OCI-LY3 (cell line): ENCODE measurements around the gene TLCD3B.

Experiments
- EZH2phosphoT487 ChIP-seq: fragments of 200-600 bp; shearing (Covaris generic); IDR thresholded peaks from 2 replicates; pipeline ENCODE4 v1.6.1; 2018; ENCODE audit warnings: antibody characterized with exemption, mixed run types, low read depth
- TF ChIP-seq, protein P1 (sequence below): fragments of 200-600, 300-600 bp; sonication (generic); IDR thresholded peaks from 2 replicates; pipeline ENCODE4 v1.5.1; 2014; ENCODE audit warnings: antibody characterized with exemption, low read length, low read depth

DNA sequence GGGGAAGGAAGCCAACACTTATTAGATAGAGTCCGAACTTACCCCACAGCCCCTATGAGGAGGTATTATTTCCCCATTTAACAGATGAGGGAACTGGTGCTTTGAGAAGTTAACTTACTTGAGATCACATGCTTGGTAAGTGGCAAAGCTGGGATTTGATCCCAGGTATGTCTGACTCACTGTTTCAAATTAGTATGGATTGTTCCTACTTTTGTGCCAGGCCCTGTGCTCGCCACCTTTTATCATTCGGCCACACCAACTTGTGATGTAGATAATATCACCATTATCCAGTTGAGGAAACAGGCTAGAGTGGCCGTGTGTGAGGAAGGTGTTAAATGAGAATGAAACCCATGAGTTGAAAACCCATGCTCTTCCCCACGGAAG, 46.3 kb downstream of the TLCD3B start:
- TF ChIP-seq, protein P1, sequence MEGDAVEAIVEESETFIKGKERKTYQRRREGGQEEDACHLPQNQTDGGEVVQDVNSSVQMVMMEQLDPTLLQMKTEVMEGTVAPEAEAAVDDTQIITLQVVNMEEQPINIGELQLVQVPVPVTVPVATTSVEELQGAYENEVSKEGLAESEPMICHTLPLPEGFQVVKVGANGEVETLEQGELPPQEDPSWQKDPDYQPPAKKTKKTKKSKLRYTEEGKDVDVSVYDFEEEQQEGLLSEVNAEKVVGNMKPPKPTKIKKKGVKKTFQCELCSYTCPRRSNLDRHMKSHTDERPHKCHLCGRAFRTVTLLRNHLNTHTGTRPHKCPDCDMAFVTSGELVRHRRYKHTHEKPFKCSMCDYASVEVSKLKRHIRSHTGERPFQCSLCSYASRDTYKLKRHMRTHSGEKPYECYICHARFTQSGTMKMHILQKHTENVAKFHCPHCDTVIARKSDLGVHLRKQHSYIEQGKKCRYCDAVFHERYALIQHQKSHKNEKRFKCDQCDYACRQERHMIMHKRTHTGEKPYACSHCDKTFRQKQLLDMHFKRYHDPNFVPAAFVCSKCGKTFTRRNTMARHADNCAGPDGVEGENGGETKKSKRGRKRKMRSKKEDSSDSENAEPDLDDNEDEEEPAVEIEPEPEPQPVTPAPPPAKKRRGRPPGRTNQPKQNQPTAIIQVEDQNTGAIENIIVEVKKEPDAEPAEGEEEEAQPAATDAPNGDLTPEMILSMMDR: no peak
- TF ChIP-seq EZH2phosphoT487: no peak
